ENCODE measurements around the gene EFHD2. TPM values are rescaled to one million over a fixed set of nuclear protein-coding genes. Genes with fewer than 3 reads are reported as not detected.
"Not testable (repeated sequence)": the region's sequence is repeated elsewhere in the genome, so short reads cannot be mapped to it uniquely, and the experiment has no call there.

Gene EFHD2, protein sequence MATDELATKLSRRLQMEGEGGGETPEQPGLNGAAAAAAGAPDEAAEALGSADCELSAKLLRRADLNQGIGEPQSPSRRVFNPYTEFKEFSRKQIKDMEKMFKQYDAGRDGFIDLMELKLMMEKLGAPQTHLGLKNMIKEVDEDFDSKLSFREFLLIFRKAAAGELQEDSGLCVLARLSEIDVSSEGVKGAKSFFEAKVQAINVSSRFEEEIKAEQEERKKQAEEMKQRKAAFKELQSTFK
- total RNA-seq = 52.4 TPM
- long read RNA-seq, partial matches to known transcripts = 15 of 17 reads
- long read RNA-seq, other reads (novel, unspliced or antisense) = 0 of 17 reads

DNA sequence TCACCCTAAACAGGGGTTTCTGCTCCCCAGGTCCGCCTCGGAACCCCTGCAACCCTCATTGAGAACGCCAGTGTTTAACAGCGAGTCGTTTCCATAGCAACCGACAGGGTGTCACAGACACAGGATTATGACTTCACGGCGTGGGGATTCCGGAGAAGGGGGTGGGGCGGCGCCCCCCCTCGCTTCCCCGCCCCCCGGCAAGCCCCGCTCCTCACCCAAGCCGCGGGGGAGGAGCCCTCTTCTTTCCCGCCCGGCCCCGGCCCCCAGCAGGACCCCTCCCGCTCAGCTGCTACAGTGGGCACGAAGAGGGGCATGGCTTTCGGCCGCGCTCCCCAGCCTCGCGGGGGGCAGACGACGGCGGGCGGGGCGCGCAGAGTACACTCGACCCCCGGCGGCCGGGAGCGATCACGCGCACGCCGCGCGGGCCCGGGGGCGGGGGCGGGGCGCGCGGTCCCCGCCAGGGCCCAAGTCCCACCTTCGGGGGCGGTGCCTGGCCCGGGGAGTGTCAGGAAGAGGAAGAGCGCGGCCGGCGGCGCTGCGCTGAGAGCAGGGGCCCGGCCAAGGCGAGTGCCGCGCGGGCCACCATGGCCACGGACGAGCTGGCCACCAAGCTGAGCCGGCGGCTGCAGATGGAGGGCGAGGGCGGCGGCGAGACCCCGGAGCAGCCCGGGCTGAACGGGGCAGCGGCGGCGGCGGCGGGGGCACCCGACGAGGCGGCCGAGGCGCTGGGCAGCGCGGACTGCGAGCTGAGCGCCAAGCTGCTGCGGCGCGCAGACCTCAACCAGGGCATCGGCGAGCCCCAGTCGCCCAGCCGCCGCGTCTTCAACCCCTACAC is at the start of gene EFHD2:
Gene EFHD2 (plus strand): TSS at position 501 of the 835 bp plus-strand sequence. CDS start 84 bp downstream, at position 585.
- no peak for DNase-seq (ENCODE audit: low spot score)

DNA sequence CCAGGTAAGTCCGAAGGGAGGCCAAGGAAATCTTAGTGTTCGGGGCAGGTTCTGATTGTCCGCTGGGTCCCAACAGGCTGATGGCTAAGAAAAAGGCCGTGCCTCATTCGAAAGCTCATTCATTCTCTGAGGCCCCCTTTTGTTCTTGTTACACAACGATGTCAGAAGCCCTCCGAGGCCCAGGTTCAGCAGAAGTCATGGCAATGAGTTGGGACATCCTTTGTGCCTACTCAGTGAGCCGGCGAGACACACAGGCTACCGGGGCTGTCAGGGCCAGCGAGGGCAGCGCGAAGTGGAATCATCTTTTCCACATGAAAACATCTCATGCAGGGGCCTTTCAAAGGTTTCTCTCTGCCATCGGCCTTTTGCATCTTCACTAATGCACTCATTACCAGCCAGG is 49.0 kb upstream of the EFHD2 start:
- DNase-seq (ENCODE audit: low spot score) = no peak

DNA sequence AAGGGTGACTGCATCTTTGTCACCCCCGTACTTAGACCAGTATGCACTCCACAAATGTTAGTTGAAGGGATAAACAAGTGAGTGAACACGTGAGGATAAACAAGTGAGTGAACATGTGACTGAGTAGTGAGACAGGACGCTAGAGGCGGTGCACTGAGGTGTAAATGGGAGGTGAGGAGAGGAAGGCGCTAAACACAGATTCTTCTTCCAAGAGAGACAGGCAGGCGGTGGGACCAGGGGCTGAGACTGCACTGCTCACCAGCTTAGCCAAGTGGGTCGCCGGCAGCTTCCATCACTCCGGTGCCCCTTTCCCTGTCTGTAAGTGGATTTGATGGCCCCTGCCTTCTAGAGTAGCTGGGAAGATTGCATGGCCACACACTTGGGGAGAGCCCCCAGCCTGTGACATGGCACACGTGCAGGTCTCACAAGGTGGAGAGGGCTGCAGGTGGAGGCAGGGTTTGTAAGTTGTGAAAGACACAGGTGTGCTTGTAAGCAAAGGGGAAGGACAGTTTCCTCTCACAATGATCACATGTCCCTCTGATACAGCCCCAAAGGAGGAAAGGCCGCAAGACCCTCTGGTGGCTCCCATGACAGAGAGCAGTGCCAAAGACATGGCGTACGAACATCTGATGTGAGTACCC is 47.5 kb upstream of the EFHD2 start:
- no peak for DNase-seq (ENCODE audit: low spot score)

DNA sequence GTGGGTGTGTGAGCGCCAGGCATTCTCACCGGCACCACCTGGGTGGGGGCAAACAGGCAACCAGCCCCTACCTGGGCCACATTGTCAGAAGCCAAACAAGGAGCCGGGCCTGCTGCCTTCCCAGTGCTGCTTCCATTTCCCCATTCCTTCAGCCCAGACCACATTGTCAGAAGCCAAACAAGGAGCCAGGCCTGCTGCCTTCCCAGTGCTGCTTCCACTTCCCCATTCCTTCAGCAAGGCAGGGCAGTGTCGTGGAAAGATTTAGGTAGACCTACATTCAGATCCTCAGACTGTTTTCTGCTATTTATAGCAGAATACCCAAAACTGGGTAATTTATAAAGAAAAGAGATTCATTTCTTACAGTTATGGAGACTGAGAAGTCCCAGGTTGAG is 47.0 kb upstream of the EFHD2 start:
- DNase-seq (ENCODE audit: low spot score) = no peak

DNA sequence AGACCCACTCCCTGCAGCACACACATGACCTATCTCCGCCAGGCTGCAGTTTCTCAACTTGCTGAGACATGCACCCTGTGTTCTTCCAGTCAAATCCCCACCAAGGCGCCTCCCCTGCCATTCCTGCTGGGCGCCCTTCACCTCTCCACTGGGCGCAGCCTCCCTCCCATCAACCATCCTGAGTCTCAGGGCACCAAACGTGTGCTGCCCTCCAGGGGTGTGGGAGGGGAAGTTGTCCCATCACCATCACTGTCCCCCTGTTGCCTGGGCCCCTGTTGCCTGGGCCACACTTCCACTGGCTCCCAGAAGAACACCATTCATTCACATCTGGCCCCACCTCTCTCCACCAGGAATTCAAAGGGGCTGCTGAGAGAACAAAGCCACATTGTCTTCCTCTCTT is 44.9 kb upstream of the EFHD2 start:
- no peak for DNase-seq (ENCODE audit: low spot score)

DNA sequence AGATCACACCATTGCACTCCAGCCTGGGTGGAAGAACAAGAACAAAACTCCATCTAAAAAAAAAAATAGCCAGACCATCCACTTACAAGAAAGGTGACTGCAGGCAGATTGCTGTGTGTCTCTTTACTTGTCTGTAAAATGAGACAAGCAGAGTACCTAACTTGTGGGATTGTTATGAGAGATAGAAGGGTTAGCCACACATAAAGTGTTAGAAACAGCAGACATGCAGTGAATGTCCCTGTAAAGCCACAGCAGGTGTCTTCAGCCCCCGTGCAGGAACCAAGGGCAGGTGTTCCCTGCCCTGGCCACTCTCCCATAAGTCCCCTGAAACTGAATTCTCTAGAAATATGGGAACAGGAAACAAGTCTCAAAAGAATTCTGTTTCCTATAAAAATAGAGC is 40.8 kb upstream of the EFHD2 start:
- DNase-seq (ENCODE audit: low spot score) = no peak

DNA sequence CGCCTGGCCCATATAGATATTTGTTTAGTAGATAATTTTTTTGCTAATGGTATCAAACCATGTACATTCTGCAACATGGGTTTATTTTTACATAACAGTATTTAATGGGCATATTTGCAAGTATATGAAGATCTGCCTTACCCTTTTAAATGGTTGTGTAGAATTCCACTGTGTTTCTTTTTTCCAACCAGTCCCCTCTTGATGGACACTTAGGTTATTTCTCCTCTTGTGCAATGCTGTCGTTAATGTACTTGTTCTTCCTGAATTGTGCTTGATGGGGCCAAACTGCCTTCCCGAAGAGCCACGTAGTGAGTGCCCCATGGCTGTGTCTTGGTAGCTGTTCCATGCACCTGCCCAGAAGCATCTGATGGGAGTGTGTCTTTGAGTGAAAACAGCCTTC is 39.4 kb upstream of the EFHD2 start:
- DNase-seq (ENCODE audit: low spot score) = no peak

DNA sequence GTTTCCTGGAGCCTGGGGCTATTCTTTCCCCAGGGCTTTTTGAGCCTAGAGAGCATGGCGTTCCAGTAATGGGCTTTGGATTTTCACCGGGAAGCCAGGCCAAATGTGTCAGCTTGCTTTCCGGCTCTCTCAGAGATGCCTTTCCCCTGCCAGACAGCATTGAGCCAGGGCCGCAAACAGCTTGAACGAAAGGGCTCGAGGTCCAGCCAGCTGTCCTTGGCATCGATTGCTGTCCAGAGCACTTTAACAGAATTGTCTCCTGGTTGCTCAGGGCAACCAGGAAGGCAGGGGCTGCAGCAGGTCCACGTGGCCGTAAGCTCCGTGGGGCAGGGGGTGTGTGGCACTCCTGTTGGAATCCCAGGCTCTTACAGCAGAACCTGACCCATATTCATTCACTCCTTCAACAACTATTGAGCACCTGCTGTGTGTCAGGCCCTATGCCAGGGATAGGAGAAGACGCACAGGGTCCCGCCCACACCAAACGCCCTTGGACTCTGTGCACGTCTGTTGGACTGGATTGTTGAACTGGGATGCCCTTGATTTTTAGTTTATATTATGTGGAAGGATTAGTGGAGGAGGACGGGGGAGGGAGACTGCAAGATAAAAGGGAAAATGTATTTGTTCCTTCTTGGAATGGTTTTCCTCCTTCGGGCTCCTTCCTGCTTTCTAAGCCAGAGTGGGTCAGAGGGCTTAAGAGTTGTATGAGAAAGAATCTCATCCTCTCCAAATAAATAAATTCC is 38.7 kb upstream of the EFHD2 start:
- DNase-seq (ENCODE audit: low spot score) = no peak

DNA sequence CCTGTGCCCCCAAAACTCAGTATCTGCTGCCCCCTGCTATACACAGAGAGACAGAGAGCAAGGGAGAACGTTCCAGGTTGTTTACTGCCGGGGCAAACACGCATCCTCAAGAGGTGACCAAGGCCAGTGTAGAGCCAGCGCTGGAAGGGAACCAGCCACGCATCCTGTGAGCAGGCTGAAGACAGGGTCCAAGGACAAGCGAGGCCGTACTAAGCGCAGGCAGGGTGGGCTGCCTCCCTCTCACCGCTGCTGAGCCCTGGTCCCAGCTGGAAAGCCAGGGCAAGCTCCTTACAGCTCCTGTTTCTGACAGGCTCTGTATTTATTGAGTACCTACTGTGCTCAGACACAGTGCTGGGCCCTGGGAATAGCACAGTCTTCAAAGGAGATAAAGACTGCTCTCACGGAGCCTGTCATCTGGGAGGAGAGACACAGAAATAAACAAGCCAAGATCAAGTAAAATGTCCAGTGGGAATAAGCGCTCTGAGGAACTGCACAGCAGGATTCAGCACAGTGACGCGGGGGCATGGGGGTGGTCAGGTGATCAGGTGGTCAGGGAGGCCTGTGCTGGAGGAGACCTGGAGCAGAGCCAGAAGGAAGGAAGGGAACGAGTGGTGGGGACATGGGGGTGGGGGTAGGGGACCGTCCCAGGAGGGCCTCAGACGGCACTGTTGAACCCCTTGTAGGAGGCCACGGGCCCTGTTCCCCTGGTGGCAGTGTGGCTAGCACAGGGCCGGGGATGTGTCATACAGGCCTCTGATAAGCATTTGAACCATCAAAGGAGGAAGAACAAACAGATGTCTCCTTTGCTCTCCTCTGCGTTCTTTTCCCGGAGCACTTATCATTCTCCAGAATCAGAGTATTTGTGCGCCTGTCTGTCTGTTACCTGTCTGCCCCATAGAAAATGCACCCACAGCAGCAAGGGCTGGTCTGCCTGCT is 37.8 kb upstream of the EFHD2 start:
- no peak for DNase-seq (ENCODE audit: low spot score)

DNA sequence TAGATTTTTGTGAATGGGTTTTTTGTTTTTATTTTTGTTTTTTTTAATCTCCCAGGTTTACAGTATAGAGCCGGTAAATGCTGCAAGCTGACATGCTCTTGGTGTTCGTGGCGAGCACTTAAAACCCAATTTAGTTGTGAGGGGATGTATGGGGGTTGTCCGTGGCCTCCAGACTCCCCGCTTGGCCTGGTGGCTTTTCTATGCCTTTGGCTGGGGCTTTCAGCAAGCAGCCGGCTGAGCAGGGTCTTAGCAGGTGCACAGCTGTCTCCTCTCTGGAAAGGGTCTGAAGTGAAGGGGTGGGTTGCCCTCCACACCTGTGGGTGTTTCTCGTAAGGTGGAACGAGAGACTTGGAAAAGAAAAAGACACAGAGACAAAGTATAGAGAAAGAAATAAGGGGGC is 31.0 kb upstream of the EFHD2 start:
- no peak for DNase-seq (ENCODE audit: low spot score)

DNA sequence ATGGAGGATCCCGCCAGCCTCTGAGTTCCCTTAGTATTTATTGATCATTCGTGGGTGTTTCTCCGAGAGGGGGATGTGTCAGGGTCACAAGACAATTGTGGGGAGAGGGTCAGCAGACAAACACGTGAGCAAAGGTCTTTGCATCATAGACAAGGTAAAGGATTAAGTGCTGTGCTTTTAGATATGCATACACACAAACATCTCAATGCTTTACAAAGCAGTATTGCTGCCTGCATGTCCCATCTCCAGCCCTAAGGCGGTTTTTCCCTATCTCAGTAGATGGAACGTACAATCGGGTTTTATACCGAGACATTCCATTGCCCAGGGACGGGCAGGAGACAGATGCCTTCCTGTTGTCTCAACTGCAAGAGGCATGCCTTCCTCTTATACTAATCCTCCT is 30.5 kb upstream of the EFHD2 start:
- not testable (repeated sequence) for DNase-seq (ENCODE audit: low spot score)

DNA sequence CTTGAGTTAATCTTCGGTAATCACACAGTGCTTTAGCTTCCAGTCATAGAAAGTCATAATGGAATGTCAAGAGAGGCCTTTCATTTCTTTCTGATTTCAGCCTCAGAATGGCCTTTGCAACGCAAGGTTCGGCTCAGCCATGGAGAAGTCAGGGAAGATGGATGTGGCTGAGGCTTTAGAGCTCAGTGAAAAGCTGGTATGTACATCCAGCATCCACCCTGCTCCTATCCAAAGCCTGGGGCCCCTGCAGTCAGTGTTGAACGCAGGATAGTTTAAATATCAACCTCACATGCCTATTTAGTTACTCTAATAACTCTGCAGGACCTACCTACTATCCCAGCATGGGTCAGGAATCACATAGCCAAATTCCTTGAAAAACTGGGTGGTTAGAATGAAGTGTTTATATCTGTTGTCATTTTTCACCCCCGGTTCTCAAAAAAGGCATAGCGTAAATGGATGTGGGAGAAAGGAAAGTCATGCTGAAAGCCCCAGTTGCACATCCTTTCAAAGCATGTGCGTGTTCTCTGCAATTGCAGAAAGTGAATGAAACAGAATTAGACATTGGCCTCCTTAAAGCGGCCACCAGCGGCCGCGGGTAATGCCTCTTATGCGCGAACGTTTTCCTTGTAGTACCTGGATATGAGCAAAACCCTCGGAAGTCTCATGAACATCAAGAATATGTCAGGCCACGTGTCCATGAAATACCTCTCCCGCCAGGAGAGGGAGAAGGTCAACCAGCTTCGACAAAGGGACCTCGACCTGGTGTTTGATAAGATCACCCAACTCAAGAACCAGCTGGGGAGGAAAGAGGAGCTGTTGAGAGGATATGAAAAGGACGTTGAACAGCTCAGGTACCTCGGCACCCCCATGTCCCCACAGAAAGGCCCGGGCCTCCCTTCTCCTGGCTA is 28.8 kb upstream of the EFHD2 start:
- no peak for DNase-seq (ENCODE audit: low spot score)

DNA sequence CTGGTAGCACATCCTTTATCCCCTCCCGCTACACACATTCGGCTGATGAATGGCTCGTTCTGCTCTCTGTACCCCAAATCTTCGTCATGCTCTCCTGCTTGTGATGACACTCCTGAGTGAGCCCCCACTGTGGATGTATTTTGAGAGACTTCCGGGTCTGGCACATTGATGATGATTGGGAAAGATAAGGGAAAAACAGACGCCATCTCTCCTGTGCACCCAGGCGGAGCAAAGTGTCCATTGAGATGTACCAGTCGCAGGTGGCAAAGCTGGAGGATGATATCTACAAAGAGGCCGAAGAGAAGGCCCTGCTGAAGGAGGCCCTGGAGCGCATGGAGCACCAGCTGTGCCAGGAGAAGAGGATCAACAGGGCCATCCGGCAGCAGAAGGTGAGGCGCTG is 27.9 kb upstream of the EFHD2 start:
- no peak for DNase-seq (ENCODE audit: low spot score)

DNA sequence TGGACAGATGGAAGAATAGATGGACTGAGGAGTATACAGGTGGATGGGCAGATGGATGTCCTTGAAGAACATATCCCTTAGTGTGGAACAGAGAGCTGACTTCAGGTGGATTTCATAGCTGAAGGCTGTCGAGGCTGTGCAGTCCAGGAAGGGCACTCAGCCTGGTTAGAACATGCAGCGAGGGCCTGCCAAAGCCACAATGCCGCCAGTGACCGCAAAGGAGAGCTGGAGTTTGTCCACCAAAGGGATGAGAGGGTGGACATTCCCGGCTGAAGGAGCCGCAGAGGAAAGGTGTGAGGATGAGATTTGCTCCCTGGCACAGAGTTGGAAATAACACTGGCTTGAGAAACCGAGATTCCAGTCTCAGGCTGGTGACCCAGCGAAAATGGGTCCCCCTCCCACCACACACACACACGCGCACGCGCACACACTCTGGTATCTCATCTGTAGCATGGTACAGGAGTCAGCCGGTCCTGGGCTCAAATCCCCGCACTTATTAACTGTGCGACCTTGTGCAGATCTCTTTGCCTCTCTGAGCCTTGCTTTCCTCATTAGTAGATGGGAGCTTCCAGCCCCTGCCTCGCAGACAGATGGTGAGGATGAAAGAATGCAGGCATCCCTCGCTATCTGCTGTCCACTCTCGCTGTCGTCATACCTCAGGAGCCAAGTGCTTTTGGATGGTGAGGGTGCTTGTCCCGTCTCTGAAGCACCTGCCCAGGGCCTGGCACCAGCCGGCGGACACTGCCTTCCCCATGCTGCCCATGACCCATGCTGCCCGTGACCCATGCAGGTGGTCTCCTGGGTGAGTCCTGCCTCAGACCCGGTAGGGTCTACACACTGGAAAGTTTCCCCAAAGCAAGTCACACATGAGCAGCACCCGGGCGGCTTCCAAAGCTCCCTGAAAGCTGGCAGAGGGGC is 26.8 kb upstream of the EFHD2 start:
- no peak for DNase-seq (ENCODE audit: low spot score)

DNA sequence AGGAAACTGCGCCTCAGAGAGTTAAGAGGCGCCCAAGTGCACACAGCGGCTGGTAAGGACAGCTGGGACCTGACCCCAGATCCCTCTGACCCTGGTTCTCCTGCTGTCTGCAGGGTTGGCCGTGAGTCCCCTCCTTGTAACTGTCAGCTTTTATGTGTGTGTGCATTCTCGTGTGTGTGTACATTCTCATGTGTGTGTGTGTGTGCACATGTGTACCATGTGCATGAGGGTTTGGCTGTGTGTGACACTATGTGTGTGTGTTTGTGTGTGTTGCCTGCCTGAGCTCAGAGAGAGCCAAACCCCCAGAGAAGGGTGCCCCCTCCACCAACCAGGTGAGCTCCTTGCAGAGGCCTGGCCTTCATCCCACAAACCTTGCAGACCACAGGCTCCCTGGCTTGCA is 25.9 kb upstream of the EFHD2 start:
- DNase-seq (ENCODE audit: low spot score) = no peak

DNA sequence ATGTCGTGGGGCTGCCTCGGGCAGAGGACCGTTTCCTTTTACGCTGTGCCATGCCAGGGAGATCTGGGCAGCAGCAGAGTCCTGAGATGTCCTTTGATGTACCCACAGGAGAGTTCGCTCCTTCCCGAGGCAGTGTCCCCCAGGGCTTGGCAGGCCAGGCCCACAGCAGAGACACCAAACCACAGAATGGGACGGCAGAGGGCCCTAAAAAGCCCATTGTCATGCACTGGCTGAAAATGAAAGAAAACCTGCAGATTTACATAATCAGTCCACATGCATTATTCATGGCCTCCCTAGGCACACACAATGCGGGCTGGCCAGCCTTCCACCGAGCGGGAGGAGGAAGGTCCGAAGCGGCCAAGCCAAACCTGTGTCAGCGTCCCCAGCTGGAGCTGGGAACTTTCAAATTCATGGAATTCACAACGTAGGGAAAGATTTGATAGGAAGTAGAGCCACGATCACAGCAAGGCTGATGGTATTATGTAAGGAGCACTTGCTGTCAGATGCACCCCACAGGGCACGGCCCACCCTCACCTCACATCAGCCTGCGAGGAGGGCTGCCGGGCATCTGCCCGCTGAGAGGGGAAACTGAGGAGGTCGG is 25.3 kb upstream of the EFHD2 start:
- no peak for DNase-seq (ENCODE audit: low spot score)

DNA sequence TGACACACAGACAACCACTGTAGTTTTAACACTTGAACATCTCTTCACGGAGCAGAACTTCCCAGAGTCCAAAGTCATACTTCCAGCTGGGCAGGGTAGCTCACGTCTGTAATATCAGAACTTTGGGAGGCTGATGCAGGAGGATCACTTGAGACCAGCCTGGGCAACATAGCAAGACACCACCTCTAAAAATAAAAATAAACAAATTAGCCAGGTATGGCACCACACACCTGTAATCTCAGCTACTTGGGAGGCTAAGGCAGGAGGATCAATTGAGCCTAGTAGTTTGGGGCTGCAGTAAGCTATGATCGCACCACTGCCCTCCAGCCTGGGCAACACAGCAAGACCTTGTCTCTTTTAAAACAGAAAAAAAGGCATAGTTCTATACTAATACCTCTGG is 24.3 kb upstream of the EFHD2 start:
- no peak for DNase-seq (ENCODE audit: low spot score)
